H1 (cell line): ENCODE results near the gene AMY1A. TPM values are rescaled to one million over a fixed set of nuclear protein-coding genes. Genes with fewer than 3 reads are reported as not detected.

Source experiments
- CTCF ChIA-PET: fragments of 300-600 bp; sonication (Branson Sonifier 250); formaldehyde crosslinking; loops from one replicate; lab custom pipeline; 2021; ENCODE audit not compliant: partially characterized antibody; lab: Charles Lee
- POLR2A ChIA-PET: fragments of 300-600 bp; sonication (Branson Sonifier 250); formaldehyde crosslinking; loops from one replicate; lab custom pipeline; 2021; ENCODE audit warnings: inconsistent platforms; ENCODE audit not compliant: partially characterized antibody; lab: Charles Lee
- DNase-seq, 2 experiments: peaks; one replicate each; pipeline versions ENCODE4 v3.0.0 to v3.0.0-alpha.2; 2010 to 2022; ENCODE audit warnings: low spot score in 2 of 2, low read depth in 1 of 2, mixed read lengths in 1 of 2
- FAIRE-seq: peaks from 2 replicates; lab custom pipeline; 2011; peaks lifted over from hg19 to GRCh38; lab: Jason Lieb, UNC
- H2AFZ ChIP-seq: 2 replicates; pipeline ENCODE4 v1.8.1; 2012; ENCODE audit warnings: low read length, inconsistent platforms
- H2AK5ac ChIP-seq: 2 replicates; pipeline ENCODE4 v1.6.1; 2013; ENCODE audit warnings: low read depth, low read length
- H2BK120ac ChIP-seq: replicated peaks from 2 replicates; pipeline ENCODE3; 2013; ENCODE audit warnings: low read depth, low read length, inconsistent platforms
- H2BK12ac ChIP-seq: 2 replicates; pipeline ENCODE4 v1.6.1; 2013; ENCODE audit warnings: low read depth, low read length
- H2BK15ac ChIP-seq: 2 replicates; pipeline ENCODE4 v1.6.1; 2013; ENCODE audit warnings: low read length
- H2BK20ac ChIP-seq: 2 replicates; pipeline ENCODE4 v1.6.1; 2013; ENCODE audit warnings: low read length
- H2BK5ac ChIP-seq: 2 replicates; pipeline ENCODE4 v1.6.1; 2013; ENCODE audit warnings: low read depth, low read length
- H3K14ac ChIP-seq: 2 replicates; pipeline ENCODE4 v1.6.1; 2013; ENCODE audit warnings: inconsistent platforms; ENCODE audit not compliant: insufficient read length
- H3K18ac ChIP-seq: 2 replicates; pipeline ENCODE4 v1.6.1; 2013; ENCODE audit warnings: low read length; ENCODE audit errors: extremely low read depth
- H3K23ac ChIP-seq: 2 replicates; pipeline ENCODE4 v1.6.1; 2013; ENCODE audit warnings: inconsistent platforms; ENCODE audit not compliant: insufficient read length
- H3K23me2 ChIP-seq: 2 replicates; pipeline ENCODE4 v1.6.1; 2013; ENCODE audit warnings: low read depth, low read length
- H3K27ac ChIP-seq: 2 replicates; pipeline ENCODE4 v1.6.1; 2011; ENCODE audit warnings: low read depth, low read length, inconsistent platforms
- H3K27me3 ChIP-seq, 4 experiments: replicated peaks in 1 of 4; 1 replicate in 1 of 4; 2 replicates in 3 of 4; pipeline versions ENCODE4 v1.6.1 to v1.8.1; 2011 to 2013; ENCODE audit warnings: low read length in 3 of 4, mild to moderate bottlenecking in 3 of 4, inconsistent platforms in 2 of 4, mixed read lengths in 2 of 4, moderate library complexity in 1 of 4; ENCODE audit not compliant: control insufficient read depth in 3 of 4, insufficient read depth in 3 of 4; ENCODE audit errors: extremely low read depth in 1 of 4
- H3K36me3 ChIP-seq, 4 experiments: 2 replicates each; pipeline versions ENCODE4 v1.6.1 to v1.8.1; 2011 to 2013; ENCODE audit warnings: mild to moderate bottlenecking in 4 of 4, low read length in 3 of 4, moderate library complexity in 2 of 4, control low read depth in 1 of 4, inconsistent platforms in 1 of 4; ENCODE audit not compliant: insufficient read depth in 4 of 4, control insufficient read depth in 2 of 4
- H3K4ac ChIP-seq: replicated peaks from 2 replicates; pipeline ENCODE3; 2013; ENCODE audit warnings: low read length, low read depth, mixed read lengths, inconsistent platforms; ENCODE audit not compliant: insufficient read length
- H3K4me1 ChIP-seq, 4 experiments: replicated peaks in 1 of 4; 1 replicate in 1 of 4; 2 replicates in 3 of 4; pipeline versions ENCODE4 v1.6.1 to v1.8.1; 2011 to 2013; ENCODE audit warnings: low read length in 3 of 4, inconsistent platforms in 2 of 4, mixed read lengths in 1 of 4; ENCODE audit not compliant: insufficient read depth in 4 of 4, control insufficient read depth in 3 of 4
- H3K4me2 ChIP-seq, 2 experiments: 2 replicates each; pipeline versions ENCODE4 v1.6.1 to v1.8.1; 2011 to 2013; ENCODE audit warnings: low read depth in 2 of 2, low read length in 2 of 2, control low read depth in 1 of 2, inconsistent platforms in 1 of 2, mild to moderate bottlenecking in 1 of 2; ENCODE audit not compliant: insufficient read depth in 1 of 2
- H3K4me3 ChIP-seq, 4 experiments: fragments of 200-600, 300-600 bp in 1 of 4; sonication (generic), shearing (Covaris generic), sonication (Bioruptor Twin) in 1 of 4; 2 replicates each; pipeline versions ENCODE4 v1.5.1 to v1.8.1; 2011 to 2016; ENCODE audit warnings: low read length in 4 of 4, low read depth in 3 of 4, control low read depth in 2 of 4, inconsistent platforms in 2 of 4, mild to moderate bottlenecking in 2 of 4, mixed read lengths in 1 of 4, moderate library complexity in 1 of 4; ENCODE audit not compliant: insufficient read depth in 2 of 4; ENCODE audit errors: extremely low read depth in 1 of 4
- H3K56ac ChIP-seq: replicated peaks from 2 replicates; pipeline ENCODE3; 2013; ENCODE audit warnings: low read depth, mild to moderate bottlenecking, mixed read lengths, low read length, inconsistent platforms; ENCODE audit not compliant: insufficient read length
- H3K79me1 ChIP-seq: 2 replicates; pipeline ENCODE4 v1.6.1; 2013; ENCODE audit warnings: low read depth, low read length, control low read depth
- H3K79me2 ChIP-seq, 2 experiments: 2 replicates each; pipeline versions ENCODE4 v1.6.1 to v1.8.1; 2012 to 2013; ENCODE audit warnings: low read length in 2 of 2, mild to moderate bottlenecking in 2 of 2, inconsistent platforms in 1 of 2; ENCODE audit not compliant: insufficient read depth in 2 of 2, control insufficient read depth in 1 of 2
- H3K9ac ChIP-seq, 4 experiments: replicated peaks in 1 of 4; 1 replicate in 1 of 4; 2 replicates in 3 of 4; pipeline versions ENCODE4 v1.6.1 to v1.8.1; 2011 to 2013; ENCODE audit warnings: low read depth in 3 of 4, low read length in 3 of 4, control low read depth in 2 of 4, mild to moderate bottlenecking in 2 of 4, moderate library complexity in 2 of 4, inconsistent platforms in 1 of 4; ENCODE audit errors: extremely low read depth in 1 of 4
- H3K9me3 ChIP-seq, 2 experiments: 2 replicates each; pipeline versions ENCODE4 v1.6.1 to v1.8.1; 2012 to 2013; ENCODE audit warnings: mild to moderate bottlenecking in 2 of 2, moderate library complexity in 2 of 2, control low read depth in 1 of 2, inconsistent platforms in 1 of 2, low read depth in 1 of 2, low read length in 1 of 2, mixed read lengths in 1 of 2; ENCODE audit not compliant: insufficient read depth in 2 of 2
- H4K20me1 ChIP-seq, 2 experiments: replicated peaks in 1 of 2; 2 replicates each; pipeline versions ENCODE3 to v1.8.1; 2011 to 2013; ENCODE audit warnings: inconsistent platforms in 2 of 2, low read length in 2 of 2, mild to moderate bottlenecking in 1 of 2; ENCODE audit not compliant: insufficient read depth in 2 of 2, control insufficient read depth in 1 of 2
- H4K5ac ChIP-seq: 2 replicates; pipeline ENCODE4 v1.6.1; 2013; ENCODE audit warnings: low read length, low read depth, mixed read lengths, inconsistent platforms; ENCODE audit not compliant: insufficient read length
- H4K8ac ChIP-seq: 2 replicates; pipeline ENCODE4 v1.8.0; 2013; ENCODE audit warnings: mild to moderate bottlenecking, moderate library complexity, low read length, inconsistent platforms; ENCODE audit not compliant: insufficient read depth; ENCODE audit errors: extremely low read depth
- H4K91ac ChIP-seq: replicated peaks from 2 replicates; pipeline ENCODE3; 2013; ENCODE audit warnings: low read length, mixed read lengths, inconsistent platforms; ENCODE audit not compliant: insufficient read length
- ASH2L ChIP-seq: fragments of 200-600, 300-600 bp; sonication (generic); IDR thresholded peaks from one replicate; pipeline ENCODE4 v1.7.1; 2017; ENCODE audit warnings: low read length
- CBX5 ChIP-seq: fragments of 300-800, 300-1000 bp; sonication (generic); IDR thresholded peaks from 2 replicates; pipeline ENCODE4 v1.7.1; 2016; ENCODE audit warnings: antibody characterized with exemption, low read length, low read depth
- CEBPB ChIP-seq: IDR thresholded peaks from 2 replicates; pipeline ENCODE4 v1.6.1; 2012; ENCODE audit warnings: low read depth, low read length
- CTBP2 ChIP-seq: IDR thresholded peaks from 2 replicates; pipeline ENCODE4 v1.7.0; 2011; ENCODE audit warnings: borderline replicate concordance, mild to moderate bottlenecking, moderate library complexity, mixed read lengths, low read length; ENCODE audit not compliant: insufficient read depth, insufficient read length
- GABPA ChIP-seq: IDR thresholded peaks from 2 replicates; pipeline ENCODE4 v1.6.1; 2011; ENCODE audit warnings: mild to moderate bottlenecking, low read length, moderate library complexity, borderline replicate concordance; ENCODE audit not compliant: insufficient read depth
- GTF2F1 ChIP-seq: IDR thresholded peaks from 2 replicates; pipeline ENCODE4 v1.6.1; 2012; ENCODE audit warnings: low read depth, low read length, improper control_type of control experiment, borderline replicate concordance
- JUND ChIP-seq: IDR thresholded peaks from 2 replicates; pipeline ENCODE4 v1.6.1; 2011; ENCODE audit warnings: mild to moderate bottlenecking, improper control_type of control experiment, low read length
- MAFK ChIP-seq: IDR thresholded peaks from 2 replicates; pipeline ENCODE4 v1.6.1; 2012; ENCODE audit warnings: low read depth, mild to moderate bottlenecking, improper control_type of control experiment, low read length
- RXRA ChIP-seq: IDR thresholded peaks from 2 replicates; pipeline ENCODE4 v1.6.1; 2011; ENCODE audit warnings: low read depth, mild to moderate bottlenecking, low read length, moderate library complexity; ENCODE audit not compliant: insufficient read depth
- SIN3A ChIP-seq, 2 experiments: IDR thresholded peaks in 1 of 2; conservative IDR thresholded peaks in 1 of 2; 2 replicates each; pipeline ENCODE4 v1.6.1; 2011 to 2012; ENCODE audit warnings: low read length in 2 of 2, improper control_type of control experiment in 1 of 2, low read depth in 1 of 2, mild to moderate bottlenecking in 1 of 2
- SIRT6 ChIP-seq: IDR thresholded peaks from one replicate; pipeline ENCODE4 v1.7.1; 2012; ENCODE audit warnings: low read length, inconsistent platforms
- SRF ChIP-seq: IDR thresholded peaks from 2 replicates; pipeline ENCODE4 v1.6.1; 2011; ENCODE audit warnings: mild to moderate bottlenecking, low read depth, low read length, moderate library complexity
- SUZ12 ChIP-seq: fragments of 200-600 bp; sonication (generic); IDR thresholded peaks from 2 replicates; pipeline ENCODE4 v1.6.1; 2012; ENCODE audit warnings: mild to moderate bottlenecking, inconsistent platforms, low read length, moderate library complexity, mixed read lengths
- WGBS, 2 experiments: shearing (Covaris generic) in 1 of 2; methylation state at CpG; one replicate each; pipeline versions ENCODE4 v1.1.6 to v1.1.7; 2013 to 2015; ENCODE audit warnings: low lambda C conversion rate in 2 of 2, mixed read lengths in 2 of 2, inconsistent platforms in 1 of 2, low coverage in 1 of 2, missing lambda C conversion rate in 1 of 2; ENCODE audit not compliant: insufficient replicate concordance in 2 of 2, insufficient coverage in 1 of 2, insufficient read length in 1 of 2; ENCODE audit errors: extremely low coverage in 1 of 2, missing lambda C conversion rate in 1 of 2; 5-methylcytosine and 5-hydroxymethylcytosine counted together
- polyA plus RNA-seq, 7 experiments: library from polyadenylated mRNA; depleted of rRNA in 3 of 7; stranded (reverse) in 5 of 7; unstranded in 2 of 7; fragments of >200 nt in 5 of 7; fragments of 200-250 nt in 2 of 7; gene quantifications; 1 replicate in 5 of 7; 2 replicates in 1 of 7; 4 replicates in 1 of 7; pipeline versions ENCODE4 v1.2.1 to v1.2.3, GENCODE V29; 2011 to 2013; ENCODE audit warnings: missing spikeins in 2 of 7, mixed read lengths in 2 of 7
- total RNA-seq: library from RNA; stranded (reverse); fragmentation: NEBNext Ultra II Directional; extraction: Animal tissue kit (Norgen Biotek cat#: 25700); gene quantifications from 2 replicates; pipeline ENCODE4 v1.2.1, GENCODE V29; 2021

Gene AMY1A
- total and polyA plus RNA-seq, 2 of the 8 experiments (the other 6 are each of a cell fraction or from before 2014, with no cell fraction given) = not detected

DNA sequence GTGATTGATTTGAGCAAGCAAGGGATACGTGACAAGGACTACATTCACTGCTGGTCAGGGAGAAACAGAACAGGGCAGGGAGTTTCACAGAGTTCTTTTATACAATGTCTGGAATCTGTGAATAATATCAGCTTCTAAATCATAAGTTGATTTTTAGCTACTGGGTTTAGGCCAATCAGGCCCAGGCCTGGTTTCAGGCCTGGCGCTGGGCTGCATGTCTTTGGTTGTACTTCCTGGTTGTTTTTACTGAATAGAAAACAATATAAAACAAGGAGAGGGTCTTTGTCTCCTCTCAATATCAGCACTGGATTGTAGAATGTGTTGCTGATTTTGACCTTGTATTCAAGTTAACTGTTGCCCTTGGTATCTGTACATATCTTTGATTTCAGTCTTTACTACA is 39.2 kb upstream of the AMY1A start:
- Histone ChIP-seq H3K56ac (no peak overlapping the region), H4K91ac (no peak overlapping the region), H3K4ac (no peak overlapping the region), H2BK15ac (no peak overlapping the region), H2BK20ac (no peak overlapping the region), H2BK12ac (no peak overlapping the region), H3K9me3 (0 out of 4 replicates have a peak, but pooled peaks cover 0 to 2% of the 10 kb centered on the region in 2 experiments), H3K23me2 (no peaks in the 10 kb centered on the region; the same call in 1 of the 2 replicates), H2AK5ac (no peak overlapping the region), H4K8ac (no peak overlapping the region), H3K4me2 (no peak overlapping the region), H2AFZ (no peak overlapping the region), H3K27me3 (no peaks in the 10 kb centered on the region), H3K14ac (no peak overlapping the region), H2BK120ac (no peak overlapping the region), H3K79me1 (no peaks in the 10 kb centered on the region), H4K20me1 (no peaks in the 10 kb centered on the region), H3K27ac (no peak overlapping the region), H3K18ac (no peak overlapping the region), H3K9ac (no peak overlapping the region), H4K5ac (no peak overlapping the region), H3K23ac (no peak overlapping the region), H3K36me3 (no peaks in the 10 kb centered on the region), H3K79me2 (no peaks in the 10 kb centered on the region), H3K4me3 (no peak overlapping the region), H3K4me1 (no peaks in the 10 kb centered on the region), H2BK5ac (no peak overlapping the region)
- CTCF ChIA-PET = no interaction called here
- FAIRE-seq = no peak
- no peak for DNase-seq
- POLR2A ChIA-PET = no interaction called here
- WGBS, 2 experiments = 82% methylated on average over 2 of the region's 2 CpGs; no CpG with 5 or more reads in 1 of the 2 experiments
- TF ChIP-seq SIRT6 (no peak), SUZ12 (no peak), MAFK (no peak), CTBP2 (no peak), CEBPB (no peak), RXRA (no peak), SRF (no peak), JUND (no peak), ASH2L (no peak), GTF2F1 (no peak), GABPA (no peak), SIN3A (conservative IDR thresholded peaks at IDR 0.05 in 1 of 2, IDR thresholded peaks at IDR 0.05 in 1 of 2; ENCODE audit: low read depth in 1 of 2, low read length in 2 of 2) (no peak), CBX5 (no peak)
